Stimulated activated naive CD4-positive, alpha-beta T cell treated with Interleukin-2 at 50 U/mL for 16 hours (primary cell): ENCODE measurements around the gene ALMS1.
"Not testable (repeated sequence)": the region's sequence is repeated elsewhere in the genome, so short reads cannot be mapped to it uniquely, and the experiment has no call there.

Experiments
- DNase-seq: peaks from one replicate; lab custom pipeline; 2025; lab: John Stamatoyannopoulos, UW

ALMS1 gene, protein sequence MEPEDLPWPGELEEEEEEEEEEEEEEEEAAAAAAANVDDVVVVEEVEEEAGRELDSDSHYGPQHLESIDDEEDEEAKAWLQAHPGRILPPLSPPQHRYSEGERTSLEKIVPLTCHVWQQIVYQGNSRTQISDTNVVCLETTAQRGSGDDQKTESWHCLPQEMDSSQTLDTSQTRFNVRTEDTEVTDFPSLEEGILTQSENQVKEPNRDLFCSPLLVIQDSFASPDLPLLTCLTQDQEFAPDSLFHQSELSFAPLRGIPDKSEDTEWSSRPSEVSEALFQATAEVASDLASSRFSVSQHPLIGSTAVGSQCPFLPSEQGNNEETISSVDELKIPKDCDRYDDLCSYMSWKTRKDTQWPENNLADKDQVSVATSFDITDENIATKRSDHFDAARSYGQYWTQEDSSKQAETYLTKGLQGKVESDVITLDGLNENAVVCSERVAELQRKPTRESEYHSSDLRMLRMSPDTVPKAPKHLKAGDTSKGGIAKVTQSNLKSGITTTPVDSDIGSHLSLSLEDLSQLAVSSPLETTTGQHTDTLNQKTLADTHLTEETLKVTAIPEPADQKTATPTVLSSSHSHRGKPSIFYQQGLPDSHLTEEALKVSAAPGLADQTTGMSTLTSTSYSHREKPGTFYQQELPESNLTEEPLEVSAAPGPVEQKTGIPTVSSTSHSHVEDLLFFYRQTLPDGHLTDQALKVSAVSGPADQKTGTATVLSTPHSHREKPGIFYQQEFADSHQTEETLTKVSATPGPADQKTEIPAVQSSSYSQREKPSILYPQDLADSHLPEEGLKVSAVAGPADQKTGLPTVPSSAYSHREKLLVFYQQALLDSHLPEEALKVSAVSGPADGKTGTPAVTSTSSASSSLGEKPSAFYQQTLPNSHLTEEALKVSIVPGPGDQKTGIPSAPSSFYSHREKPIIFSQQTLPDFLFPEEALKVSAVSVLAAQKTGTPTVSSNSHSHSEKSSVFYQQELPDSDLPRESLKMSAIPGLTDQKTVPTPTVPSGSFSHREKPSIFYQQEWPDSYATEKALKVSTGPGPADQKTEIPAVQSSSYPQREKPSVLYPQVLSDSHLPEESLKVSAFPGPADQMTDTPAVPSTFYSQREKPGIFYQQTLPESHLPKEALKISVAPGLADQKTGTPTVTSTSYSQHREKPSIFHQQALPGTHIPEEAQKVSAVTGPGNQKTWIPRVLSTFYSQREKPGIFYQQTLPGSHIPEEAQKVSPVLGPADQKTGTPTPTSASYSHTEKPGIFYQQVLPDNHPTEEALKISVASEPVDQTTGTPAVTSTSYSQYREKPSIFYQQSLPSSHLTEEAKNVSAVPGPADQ (N-terminal part only)

DNA sequence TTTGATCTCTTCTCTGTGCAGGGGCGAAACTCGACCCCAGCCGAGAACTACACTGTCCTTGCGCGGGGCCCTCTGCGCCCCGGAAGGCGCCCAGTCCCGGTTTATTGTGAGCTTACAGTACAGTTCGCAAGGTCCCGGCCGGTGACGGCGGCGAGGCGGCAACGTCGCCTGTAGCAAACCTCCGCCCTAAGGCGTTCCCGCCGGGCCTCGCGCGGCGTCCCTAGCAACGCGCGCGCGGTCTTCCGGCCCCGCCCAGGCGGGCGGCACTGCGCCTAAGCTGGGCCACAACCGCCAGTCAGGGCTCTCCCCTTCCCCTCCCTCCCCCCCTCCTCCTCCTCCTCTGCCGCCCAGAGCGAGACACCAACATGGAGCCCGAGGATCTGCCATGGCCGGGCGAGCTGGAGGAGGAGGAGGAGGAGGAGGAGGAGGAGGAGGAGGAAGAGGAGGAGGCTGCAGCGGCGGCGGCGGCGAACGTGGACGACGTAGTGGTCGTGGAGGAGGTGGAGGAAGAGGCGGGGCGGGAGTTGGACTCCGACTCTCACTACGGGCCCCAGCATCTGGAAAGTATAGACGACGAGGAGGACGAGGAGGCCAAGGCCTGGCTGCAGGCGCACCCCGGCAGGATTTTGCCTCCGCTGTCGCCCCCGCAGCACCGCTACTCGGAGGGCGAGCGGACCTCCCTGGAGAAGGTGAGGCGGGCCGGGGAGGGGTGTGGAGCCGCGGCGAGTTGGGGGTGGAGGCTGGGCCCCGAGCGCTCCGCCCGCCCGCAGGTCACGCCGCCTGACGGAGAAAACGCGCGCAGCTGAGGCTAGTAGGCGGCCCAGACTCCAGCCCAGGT lies at the start of gene ALMS1:
Gene ALMS1, plus strand, starts transcription at position 333 of the 838 bp plus-strand sequence. Its CDS starts 33 bp downstream, at position 366.
- DNase-seq: peak; percentile 84

DNA sequence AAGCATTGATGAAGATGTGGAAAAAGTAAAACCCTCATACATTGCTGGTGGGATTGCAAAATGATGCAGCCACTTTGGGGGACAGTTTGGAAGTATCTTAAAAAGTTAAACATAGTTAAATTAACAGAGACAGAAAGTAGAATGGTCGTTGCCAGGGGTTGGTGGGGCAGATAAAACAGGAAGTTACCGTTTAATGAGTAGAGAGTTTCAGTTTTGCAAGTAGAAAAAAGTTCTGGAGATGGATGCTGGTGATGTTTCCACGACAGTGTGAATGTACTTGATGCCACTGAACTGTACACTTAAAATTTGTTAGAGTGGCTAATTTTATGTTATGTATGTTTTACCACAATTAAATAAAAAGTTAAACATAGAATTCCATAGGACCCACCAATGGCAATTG lies 47.8 kb upstream of the ALMS1 start:
- no peak for DNase-seq

DNA sequence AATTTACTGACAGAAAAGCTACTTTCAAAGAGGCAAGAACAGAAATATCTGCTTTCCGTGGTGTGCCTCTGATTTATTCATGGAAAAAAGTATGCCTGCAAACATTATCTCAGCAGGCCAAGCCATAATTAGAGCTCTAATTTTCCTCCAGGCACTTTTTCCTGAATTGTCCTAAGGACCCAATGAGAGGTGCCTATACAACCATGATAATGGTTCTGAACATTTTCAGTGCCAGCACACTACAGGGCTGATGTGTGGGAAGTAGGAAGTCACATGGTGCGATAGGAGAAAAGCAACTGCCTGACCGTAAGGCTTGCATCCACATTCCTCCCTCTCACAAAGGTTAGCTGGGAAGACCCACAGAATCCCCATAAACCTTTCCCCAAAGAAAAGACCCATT lies 46.4 kb upstream of the ALMS1 start:
- DNase-seq: no peak

DNA sequence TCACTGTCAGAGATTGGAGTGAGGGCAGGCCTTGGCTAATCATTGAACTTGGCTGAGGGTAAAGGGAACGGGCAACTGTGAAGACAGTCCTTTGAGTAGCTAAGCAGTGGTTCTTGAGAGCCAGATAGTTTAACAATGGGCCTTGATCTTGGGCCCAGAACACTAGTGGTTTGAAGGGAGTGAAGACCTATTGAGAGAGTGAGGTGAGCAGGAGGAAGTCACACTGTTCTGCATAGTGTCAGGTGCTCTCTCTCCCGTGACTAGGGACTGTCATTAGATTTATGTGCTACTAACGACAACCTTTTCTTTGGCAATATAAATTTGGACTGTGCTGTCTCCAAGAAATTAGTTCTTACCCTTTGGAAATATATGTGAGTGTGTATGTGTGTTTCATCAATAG lies 44.6 kb upstream of the ALMS1 start:
- DNase-seq: no peak

DNA sequence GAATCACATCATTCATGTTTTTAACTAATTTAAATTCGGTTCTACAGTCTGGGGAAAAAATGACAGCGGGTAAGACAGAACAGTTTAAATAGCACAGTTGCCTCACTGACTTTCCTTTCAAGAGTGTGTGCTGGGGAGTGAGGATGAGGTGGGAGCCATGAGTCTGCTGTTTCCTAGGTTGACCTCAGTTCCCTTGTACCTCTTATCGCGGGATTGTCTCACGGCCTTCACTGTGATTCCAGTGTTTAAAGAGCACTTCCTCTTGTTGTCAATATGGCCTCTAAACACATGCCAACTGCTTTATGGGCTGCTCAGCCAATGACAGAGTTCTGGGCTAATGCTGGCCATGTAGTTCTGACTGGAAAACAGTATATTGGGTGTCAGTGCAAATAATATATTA lies 41.6 kb upstream of the ALMS1 start:
- DNase-seq: no peak

DNA sequence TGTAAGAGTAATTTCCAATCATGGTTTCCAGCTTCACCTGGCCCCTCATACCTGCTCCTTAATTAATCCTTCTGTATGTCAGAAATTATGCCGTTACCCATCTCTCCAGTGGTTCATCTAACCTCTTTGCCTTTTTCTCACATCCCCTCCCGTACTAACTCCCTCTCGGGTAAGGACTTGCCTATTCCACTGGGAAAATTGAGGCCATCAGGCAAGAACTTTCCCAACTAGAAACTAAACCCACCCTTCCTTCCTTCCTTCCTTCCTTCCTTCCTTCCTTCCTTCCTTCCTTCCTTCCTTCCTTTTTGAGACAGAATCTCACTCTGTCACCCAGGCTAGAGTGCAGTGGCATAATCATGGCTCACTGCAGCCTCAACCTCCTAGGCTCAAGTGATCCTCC lies 40.9 kb upstream of the ALMS1 start:
- DNase-seq: not testable (repeated sequence)

DNA sequence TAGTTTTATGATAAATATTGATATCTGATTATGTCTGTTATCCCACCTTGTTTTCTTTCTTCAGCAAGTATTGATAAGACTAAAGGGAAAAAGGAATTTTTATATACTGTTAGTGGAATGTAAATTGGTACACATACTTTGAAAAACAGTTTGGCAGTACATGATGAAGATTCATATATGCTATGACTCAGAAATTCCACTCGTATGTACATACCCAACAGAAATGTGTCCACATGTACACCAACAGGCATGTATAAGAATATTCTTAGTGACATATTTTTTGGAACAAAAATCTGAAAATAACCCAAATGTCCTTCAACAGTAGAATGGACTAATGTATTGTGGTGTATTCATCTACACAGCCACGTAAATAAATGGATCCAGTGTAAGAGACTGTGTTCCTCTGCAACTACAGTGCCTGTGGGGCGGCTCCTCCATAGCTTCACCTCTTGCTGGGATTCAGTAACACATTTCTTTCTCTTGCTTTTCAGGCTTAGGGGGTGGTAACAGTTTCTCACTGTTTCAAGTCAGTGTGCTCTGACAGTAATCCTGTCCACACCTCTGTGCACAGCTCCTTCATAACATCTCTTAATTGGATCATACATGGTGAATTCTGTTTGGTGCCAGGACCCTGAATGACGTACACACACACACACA lies 35.5 kb upstream of the ALMS1 start:
- DNase-seq: no peak

DNA sequence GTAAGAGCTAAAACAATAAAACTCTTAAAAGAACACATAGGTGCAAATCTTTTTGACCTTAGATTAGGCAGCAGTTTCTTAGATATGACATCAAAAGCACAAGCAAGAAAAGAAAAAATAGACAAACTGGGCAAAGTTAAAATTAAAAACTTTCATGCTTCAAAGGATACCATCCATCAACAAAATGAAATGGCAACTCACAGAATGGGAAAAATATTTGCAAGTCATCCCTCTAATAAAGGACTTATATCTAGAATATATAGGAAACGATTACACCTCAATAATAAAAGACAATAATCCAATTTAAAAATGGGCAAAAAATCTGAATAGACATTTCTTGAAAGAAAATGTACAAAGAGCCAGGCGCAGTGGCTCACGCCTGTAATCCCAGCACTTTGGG lies 29.5 kb upstream of the ALMS1 start:
- no peak for DNase-seq

DNA sequence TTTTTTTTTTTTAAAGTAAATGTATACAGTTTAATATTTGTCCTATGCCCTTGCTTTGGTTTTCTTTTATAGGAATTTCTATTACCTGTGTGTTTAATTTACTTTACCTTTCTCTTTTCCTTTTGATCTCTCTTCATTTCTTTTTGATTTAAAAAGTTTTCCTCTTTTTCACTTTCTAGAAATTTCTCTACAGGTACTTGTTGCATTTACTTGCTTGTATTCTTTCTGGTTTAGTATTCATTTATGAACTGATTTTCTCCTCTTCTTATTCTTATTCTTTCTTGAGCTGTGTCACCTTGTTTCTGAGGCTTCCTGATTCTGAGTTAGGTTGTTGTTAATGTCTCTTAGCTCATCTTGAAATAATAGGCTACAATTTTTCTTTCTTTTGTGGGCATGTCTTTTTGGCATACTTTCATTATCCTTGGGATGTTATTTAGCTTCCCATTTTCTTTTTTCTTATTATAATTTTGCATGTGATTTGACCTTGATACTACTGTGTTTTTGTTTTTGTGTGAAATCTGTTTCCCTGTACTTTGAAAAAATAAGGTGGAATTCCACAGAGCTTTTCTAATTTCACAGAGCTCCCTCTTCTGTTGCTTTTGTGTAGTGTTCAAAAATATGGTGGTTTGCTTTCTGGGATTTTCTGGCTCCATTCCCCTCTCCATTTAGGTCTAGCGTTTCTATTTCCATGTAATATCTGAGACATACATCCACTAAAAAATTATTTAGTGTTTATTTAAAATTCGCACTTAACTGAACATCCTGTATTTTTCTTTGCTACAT lies 25.5 kb upstream of the ALMS1 start:
- no peak for DNase-seq

DNA sequence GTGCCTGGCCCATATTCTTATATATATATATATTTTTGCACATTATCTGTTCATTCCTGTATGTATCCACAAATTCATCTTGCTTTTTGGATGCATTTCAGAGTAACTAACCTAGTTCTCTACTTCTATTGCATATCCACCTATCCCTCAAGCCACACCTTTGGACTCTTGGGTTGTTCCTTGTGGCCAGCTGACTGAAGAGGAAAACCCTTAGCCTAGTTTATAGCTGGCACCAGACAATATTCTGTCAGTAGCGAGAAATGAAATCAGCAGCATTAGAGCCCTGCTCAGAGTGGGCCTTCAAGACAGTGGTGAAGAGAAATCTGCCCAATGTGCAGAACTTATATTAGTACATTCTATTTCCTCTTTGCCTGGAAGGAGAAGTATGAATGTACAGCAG lies 19.6 kb upstream of the ALMS1 start:
- DNase-seq: no peak

DNA sequence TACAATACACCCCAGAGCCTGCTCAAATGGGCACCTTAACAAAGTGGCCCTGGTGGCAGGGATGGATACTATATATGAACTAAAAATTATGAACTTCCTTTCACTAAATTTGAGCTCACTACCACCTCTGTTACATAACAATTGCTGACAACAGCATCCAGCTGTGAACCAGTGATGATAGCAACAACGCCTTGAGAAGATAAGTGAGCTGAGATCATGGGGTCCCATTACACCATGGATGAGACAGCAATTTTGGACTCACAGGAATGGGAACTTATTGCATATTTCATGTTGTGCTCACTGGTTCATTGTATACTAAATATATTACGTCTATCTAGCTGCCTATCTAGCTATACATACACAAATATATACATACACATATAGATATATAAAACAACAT lies 16.9 kb upstream of the ALMS1 start:
- no peak for DNase-seq

DNA sequence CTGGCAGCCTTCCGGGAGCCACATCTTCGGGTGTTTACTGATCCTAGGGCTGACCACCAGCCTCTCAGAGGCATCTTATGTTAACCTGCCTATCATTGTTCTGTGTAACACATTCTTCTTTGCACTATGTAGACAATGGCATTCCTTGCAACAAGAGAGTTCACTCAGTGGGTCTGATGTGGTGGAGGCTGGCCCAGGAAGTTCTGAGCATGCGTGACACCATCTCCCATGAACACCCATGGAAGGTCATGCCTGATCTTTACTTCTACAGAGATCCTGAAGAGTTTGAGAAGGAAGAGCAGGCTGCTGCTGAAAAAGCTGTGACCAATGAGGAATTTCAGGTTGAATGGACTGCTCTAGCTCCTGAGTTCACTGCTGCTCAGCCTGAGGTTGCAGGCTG lies 15.3 kb upstream of the ALMS1 start:
- DNase-seq: no peak

DNA sequence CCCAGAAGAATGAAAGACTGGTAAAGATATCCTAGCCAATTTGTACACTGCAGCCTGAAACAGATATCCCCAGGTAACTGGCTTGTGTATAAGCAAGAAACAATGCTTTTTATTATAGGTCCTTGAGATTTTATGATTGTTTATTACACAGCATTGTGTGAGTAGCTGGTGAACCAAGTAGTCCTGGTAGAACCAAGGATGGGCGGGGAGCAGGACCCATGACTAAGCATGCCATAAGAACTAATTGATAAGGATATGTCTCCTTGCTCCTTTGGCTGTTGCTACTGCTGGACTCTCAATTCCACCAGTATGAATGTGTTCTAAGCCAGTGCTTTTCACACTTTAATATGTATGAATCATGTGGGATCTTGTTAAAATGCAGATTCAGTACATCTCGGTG lies 12.3 kb upstream of the ALMS1 start:
- DNase-seq: no peak

DNA sequence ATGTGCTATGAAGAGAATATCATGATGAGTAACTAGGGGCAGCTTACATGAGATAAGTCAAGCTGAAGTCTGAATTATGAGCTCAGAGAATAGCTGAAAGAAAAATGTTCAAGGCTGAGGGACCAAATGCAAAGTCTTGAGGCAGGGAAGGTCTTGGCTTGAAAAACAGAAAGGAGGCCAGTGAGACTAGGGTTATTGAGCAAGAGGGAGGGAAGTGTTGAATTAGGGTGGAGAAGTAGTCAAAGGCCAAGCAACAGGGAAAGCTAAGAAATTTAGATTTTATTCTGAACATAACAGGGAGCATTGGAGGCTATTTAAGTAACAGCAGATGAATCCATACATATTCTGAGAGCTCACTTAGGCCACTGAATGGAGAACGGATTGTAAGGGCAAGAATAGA lies 11.4 kb upstream of the ALMS1 start:
- no peak for DNase-seq

DNA sequence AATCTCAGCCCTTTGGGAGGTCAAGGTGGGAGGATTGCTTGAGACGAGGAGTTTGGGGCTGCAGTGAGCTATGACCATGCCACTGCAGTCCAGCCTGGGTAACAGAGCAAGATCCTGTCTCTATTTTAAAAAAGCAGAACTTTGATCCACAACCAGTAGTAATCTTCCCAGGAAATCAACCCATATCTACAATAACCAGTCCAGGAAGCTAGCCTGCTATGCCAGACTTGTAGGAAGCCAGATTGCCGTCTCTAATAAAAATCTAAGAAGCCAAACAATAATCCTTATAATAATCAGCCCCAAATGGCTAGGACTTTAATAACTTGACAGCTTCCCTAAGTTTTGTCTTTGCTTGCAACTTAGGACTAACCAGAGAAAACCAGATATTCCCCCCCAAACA lies 9.0 kb upstream of the ALMS1 start:
- no peak for DNase-seq

DNA sequence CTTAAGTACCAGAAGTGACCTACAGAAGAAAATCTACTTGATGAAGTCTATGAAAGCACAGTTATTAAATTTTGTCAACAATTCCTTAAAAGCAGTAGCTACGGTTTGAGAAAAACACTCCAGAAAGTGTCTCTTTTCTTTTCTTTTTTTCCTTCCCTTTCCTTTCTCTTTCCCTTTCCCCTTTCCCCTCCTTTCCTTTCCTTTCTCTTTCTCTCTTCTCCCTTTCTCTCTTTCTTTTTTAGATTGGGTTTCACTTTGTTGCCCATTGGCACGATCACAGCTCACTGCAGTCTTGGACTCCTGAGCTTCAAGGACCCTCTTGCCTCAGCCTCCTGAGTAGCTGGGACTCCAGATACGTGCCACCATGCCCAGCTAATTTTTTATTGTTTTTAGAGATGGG lies 2.6 kb upstream of the ALMS1 start:
- no peak for DNase-seq

DNA sequence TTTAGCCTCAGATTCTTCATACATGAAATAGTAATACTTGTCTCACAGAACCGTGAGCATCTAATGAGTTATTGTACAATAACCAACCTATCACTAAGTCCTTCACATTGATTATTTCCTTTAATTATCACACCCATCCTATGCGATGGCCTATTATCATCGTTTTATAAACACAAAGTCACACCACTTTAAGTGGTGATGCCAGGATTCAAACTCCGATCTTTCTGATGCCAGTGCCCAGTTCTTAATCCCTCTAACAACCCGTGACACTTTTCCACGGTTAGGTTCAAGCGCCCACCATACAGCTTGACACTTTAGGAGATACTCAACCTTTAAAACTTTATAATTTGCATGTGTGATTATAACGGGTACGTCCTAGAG lies 523 bp upstream of the ALMS1 start:
- no peak for DNase-seq

DNA sequence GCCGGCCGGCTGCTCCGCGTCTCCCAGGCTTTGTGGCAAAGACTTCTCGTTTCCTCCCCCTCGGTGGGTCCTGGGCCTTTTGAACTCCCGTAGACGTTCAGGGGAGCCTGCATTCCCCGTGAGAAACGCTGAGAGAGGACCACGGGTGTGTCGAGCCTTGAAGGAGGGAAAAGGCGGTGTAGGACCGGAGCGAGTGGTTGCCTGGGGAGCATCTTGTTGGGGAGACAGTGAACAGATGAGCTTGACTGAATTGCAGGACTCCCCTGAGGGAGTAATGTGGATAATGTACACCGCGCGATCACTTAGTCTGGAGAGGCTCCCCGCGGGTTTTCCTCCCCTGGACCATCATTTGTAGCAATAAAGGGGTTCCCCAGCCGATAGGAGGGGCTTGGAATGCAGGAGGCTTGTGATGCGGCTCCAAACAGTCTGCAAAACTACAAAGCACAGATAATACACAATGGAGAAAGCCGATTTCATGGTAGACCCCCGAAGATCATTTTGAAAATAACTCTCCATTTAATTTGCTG lies 769 bp downstream of the ALMS1 start:
- no peak for DNase-seq

DNA sequence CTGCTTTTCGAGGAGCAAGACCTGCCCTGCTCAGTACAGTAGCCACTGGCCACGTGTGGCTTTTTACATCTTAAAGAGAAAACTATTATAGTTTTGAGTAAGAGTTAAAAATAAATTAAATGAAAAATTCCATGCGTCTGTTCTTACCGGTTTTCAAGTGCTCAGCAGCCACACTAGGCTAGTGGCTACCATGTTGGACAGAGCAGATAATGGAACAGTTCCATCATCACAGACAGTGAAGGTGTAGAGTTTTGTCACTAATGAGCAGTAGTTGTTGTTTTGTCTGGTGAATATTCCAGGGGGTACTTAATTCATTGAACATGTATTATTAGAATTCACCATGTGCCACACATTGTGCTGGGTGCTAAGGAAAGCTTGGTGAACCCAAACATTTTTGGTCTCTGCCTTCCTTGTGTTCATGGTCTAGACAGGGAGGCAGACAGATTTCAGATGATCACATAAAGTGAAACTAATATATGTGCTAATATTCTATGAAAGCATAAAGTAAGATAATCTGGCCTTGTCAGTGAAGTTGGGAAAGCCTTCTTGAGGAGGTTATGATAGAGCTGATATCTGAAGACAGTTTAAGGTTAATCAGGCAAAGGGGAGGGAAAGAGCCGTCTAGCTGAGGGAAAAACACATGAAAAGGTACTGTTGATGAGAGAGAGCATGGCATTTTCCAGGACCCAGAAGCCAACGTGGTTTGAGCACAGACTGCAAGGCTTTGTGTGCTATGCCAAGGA lies 1.4 kb downstream of the ALMS1 start:
- DNase-seq: no peak
